ENCODE results near the gene TXLNA. TPM values are rescaled to one million over a fixed set of nuclear protein-coding genes. Genes with fewer than 3 reads are reported as not detected.
"Not testable (repeated sequence)": the region's sequence is repeated elsewhere in the genome, so short reads cannot be mapped to it uniquely, and the experiment has no call there.

TXLNA gene
- total RNA-seq, 6 donors from 2014 or later, result 29.3 to 57.5 (median 47.5) TPM

GRCh38 chr1:32144033-32144432 is 35.4 kb upstream of the TXLNA start:
- H3K4me3 ChIP-seq, result no peak overlapping the region
- no peak overlapping the region for H3K27ac ChIP-seq
- H3K9me3 ChIP-seq, result no peaks in the 10 kb centered on the region
- peaks cover 0 to 6% (median 0%) of the 10 kb centered on the region in 4 donors for H3K36me3 ChIP-seq
- TF ChIP-seq POLR2A (IDR thresholded peaks at IDR 0.05), result no peak
- no peak for TF ChIP-seq EP300 (IDR thresholded peaks at IDR 0.05)
- no peak for TF ChIP-seq POLR2AphosphoS5 (IDR thresholded peaks at IDR 0.05)
- no peak for TF ChIP-seq CTCF (IDR thresholded peaks at IDR 0.05)
- ATAC-seq (ENCODE audit: low FRiP score in 2 of 2), result peak in 1 of 2 donors; percentile 61
- peaks cover 9 to 15% (median 10%) of the 10 kb centered on the region in 4 donors for H3K4me1 ChIP-seq
- WGBS, 2 donors, result 97 to 99% methylated on average over 3 of the region's 3 CpGs
- no peak for DNase-seq
- H3K27me3 ChIP-seq, result no peaks in the 10 kb centered on the region

DNA sequence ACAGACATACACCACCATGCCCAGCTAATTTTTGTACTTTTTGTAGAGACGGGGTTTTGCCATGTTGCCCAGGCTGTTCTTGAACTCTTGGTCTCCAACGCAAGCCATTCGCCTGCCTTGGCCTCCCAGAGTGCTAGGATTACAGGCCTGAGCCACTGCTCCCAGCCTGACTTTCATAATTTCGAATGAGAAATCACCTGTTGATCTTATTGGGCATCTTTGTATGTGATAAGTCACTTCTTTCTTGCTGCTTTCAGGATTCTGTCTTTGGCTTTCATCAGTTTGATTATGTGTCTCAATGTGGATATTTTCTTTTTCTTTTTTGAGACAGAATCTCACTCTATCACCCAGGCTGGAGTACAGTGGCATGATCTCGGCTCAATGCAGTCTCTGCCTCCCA is 31.7 kb upstream of the TXLNA start:
- not testable (repeated sequence) for H3K27ac ChIP-seq, H3K4me3 ChIP-seq
- WGBS, 2 donors, result 96 to 98% methylated on average over 5 of the region's 5 CpGs

GRCh38 chr1:32150847-32151246 is 28.6 kb upstream of the TXLNA start:
- no peaks in the 10 kb centered on the region for H3K9me3 ChIP-seq
- H3K36me3 ChIP-seq, result peaks cover 0 to 21% (median 4%) of the 10 kb centered on the region in 4 donors
- H3K4me3 ChIP-seq, result no peak overlapping the region
- ATAC-seq (ENCODE audit: low FRiP score in 2 of 2) (no peak), DNase-seq (no peak)
- H3K27ac ChIP-seq, result no peak overlapping the region
- 93 to 98% methylated on average over 9 of the region's 9 CpGs for WGBS, 2 donors
- H3K27me3 ChIP-seq, result no peaks in the 10 kb centered on the region
- H3K4me1 ChIP-seq, result peaks cover 0 to 9% (median 6%) of the 10 kb centered on the region in 4 donors
- TF ChIP-seq POLR2AphosphoS5 (IDR thresholded peaks at IDR 0.05) (no peak), POLR2A (IDR thresholded peaks at IDR 0.05) (no peak), CTCF (IDR thresholded peaks at IDR 0.05) (no peak), EP300 (IDR thresholded peaks at IDR 0.05) (no peak)

More for the DNA sequence above, 31.7 kb upstream of the TXLNA start:
- not testable (repeated sequence) for DNase-seq; H3K9me3 ChIP-seq; H3K27me3 ChIP-seq; H3K36me3 ChIP-seq; ATAC-seq (ENCODE audit: low FRiP score in 2 of 2)
- peaks cover 0 to 14% (median 8%) of the 10 kb centered on the region in 4 donors for H3K4me1 ChIP-seq

DNA sequence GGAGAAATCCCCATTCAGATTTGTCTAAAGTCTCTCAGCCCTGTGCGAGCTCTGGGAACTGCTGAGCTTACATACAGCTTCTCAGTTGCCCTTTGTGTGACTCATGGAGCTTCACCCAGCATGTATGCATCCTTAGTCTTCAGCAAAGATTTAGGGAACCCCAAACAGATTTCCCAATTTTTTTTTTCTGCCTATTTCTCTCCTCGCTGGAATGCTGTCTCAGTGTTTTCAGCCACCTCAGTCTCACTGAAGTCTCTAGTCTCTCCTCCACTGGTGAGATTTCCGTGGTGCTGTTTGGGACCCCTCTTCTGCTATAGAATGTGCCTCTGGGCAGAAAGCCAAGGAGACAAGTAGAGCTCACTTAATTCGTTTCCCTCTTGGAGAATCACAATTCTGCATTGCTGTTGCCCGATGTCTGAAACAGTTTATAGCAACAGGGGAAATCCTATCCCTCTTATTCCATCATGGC is 28.1 kb upstream of the TXLNA start:
- 47 to 54% methylated on average over 5 of the region's 5 CpGs for WGBS, 2 donors
- TF ChIP-seq CTCF (IDR thresholded peaks at IDR 0.05) (no peak), POLR2AphosphoS5 (IDR thresholded peaks at IDR 0.05) (no peak), EP300 (IDR thresholded peaks at IDR 0.05) (no peak), POLR2A (IDR thresholded peaks at IDR 0.05) (no peak)
- Histone ChIP-seq H3K27ac (no peak overlapping the region), H3K9me3 (no peaks in the 10 kb centered on the region), H3K4me1 (peaks cover 0 to 9% (median 6%) of the 10 kb centered on the region in 4 donors), H3K4me3 (no peak overlapping the region), H3K36me3 (peaks cover 0 to 26% (median 6%) of the 10 kb centered on the region in 4 donors), H3K27me3 (no peaks in the 10 kb centered on the region)
- DNase-seq (no peak), ATAC-seq (ENCODE audit: low FRiP score in 2 of 2) (no peak)

GRCh38 chr1:32159189-32159588 is 20.3 kb upstream of the TXLNA start:
- H3K9me3 ChIP-seq, result no peaks in the 10 kb centered on the region
- no peaks in the 10 kb centered on the region for H3K4me1 ChIP-seq
- DNase-seq (no peak), ATAC-seq (ENCODE audit: low FRiP score in 2 of 2) (no peak)
- no peak overlapping the region for H3K4me3 ChIP-seq
- WGBS, 2 donors, result 81 to 83% methylated on average over 3 of the region's 3 CpGs
- H3K36me3 ChIP-seq, result peaks cover 35 to 98% (median 74%) of the 10 kb centered on the region in 4 donors
- no peaks in the 10 kb centered on the region for H3K27me3 ChIP-seq
- H3K27ac ChIP-seq, result no peak overlapping the region
- no peak for TF ChIP-seq POLR2AphosphoS5 (IDR thresholded peaks at IDR 0.05)
- TF ChIP-seq POLR2A (IDR thresholded peaks at IDR 0.05), result no peak
- TF ChIP-seq CTCF (IDR thresholded peaks at IDR 0.05), result no peak
- TF ChIP-seq EP300 (IDR thresholded peaks at IDR 0.05), result no peak

All from upper lobe of left lung (tissue), 6 donors.